HG03439 (cell line): ENCODE measurements around the gene SULF2.

Source experiments
- ATAC-seq: cut with Tn5 transposase; IDR thresholded peaks from one replicate; pipeline ENCODE4 v1.9.1; 2021; ENCODE audit warnings: mild to moderate bottlenecking, moderate library complexity; ENCODE audit not compliant: unreplicated experiment

SULF2 gene

GRCh38 chr20:47740862-47741184 lies 44.5 kb downstream of the SULF2 start:
- ATAC-seq = no peak

- no peak for ATAC-seq
Measured at GRCh38 chr20:47740121-47740861, 45.0 kb downstream of the SULF2 start.

GRCh38 chr20:47737923-47738322 lies 47.4 kb downstream of the SULF2 start:
- no peak for ATAC-seq

GRCh38 chr20:47736570-47737152 lies 48.6 kb downstream of the SULF2 start:
- no peak for ATAC-seq

GRCh38 chr20:47735412-47736400 lies 49.6 kb downstream of the SULF2 start:
- ATAC-seq = no peak

- no peak for ATAC-seq
Measured at GRCh38 chr20:47734870-47735269, 50.4 kb downstream of the SULF2 start.

GRCh38 chr20:47733892-47734291 lies 51.4 kb downstream of the SULF2 start:
- no peak for ATAC-seq

GRCh38 chr20:47730744-47731143 lies 54.5 kb downstream of the SULF2 start:
- no peak for ATAC-seq

- ATAC-seq = no peak
Measured at GRCh38 chr20:47729472-47729871, 55.8 kb downstream of the SULF2 start.

- no peak for ATAC-seq
Measured at GRCh38 chr20:47727909-47728361, 57.3 kb downstream of the SULF2 start.

- ATAC-seq = no peak
Measured at GRCh38 chr20:47727170-47727880, 58.0 kb downstream of the SULF2 start.

GRCh38 chr20:47726632-47727031 lies 58.6 kb downstream of the SULF2 start:
- ATAC-seq = no peak

GRCh38 chr20:47725248-47725973 lies 59.9 kb downstream of the SULF2 start:
- no peak for ATAC-seq

GRCh38 chr20:47724910-47725247 lies 60.4 kb downstream of the SULF2 start:
- ATAC-seq = no peak

- no peak for ATAC-seq
Measured at GRCh38 chr20:47724396-47724795, 60.9 kb downstream of the SULF2 start.

GRCh38 chr20:47723322-47723721 lies 62.0 kb downstream of the SULF2 start:
- ATAC-seq = no peak

- no peak for ATAC-seq
Measured at GRCh38 chr20:47720636-47721427, 64.4 kb downstream of the SULF2 start.

- no peak for ATAC-seq
Measured at GRCh38 chr20:47719625-47720024, 65.7 kb downstream of the SULF2 start.

GRCh38 chr20:47719211-47719610 lies 66.1 kb downstream of the SULF2 start:
- no peak for ATAC-seq

GRCh38 chr20:47718398-47718797 lies 66.9 kb downstream of the SULF2 start:
- no peak for ATAC-seq
